GM10266 (cell line): ENCODE measurements around the gene BCL2L11.

ENCODE experiments used
- DNase-seq: peaks from one replicate; pipeline ENCODE4 v3.0.0; 2012; ENCODE audit errors: extremely low spot score
- CTCF ChIP-seq: IDR thresholded peaks from 2 replicates; pipeline ENCODE4 v1.5.1; 2012; ENCODE audit warnings: mild to moderate bottlenecking, low read depth; ENCODE audit not compliant: control insufficient read depth, insufficient read depth; ENCODE audit errors: missing control alignments

Gene BCL2L11

GRCh38 chr2:111204706-111205105, 84.0 kb downstream of the BCL2L11 start:
- no peak for TF ChIP-seq CTCF
- no peak for DNase-seq

GRCh38 chr2:111205774-111206173, 85.1 kb downstream of the BCL2L11 start:
- DNase-seq = no peak
- no peak for TF ChIP-seq CTCF

GRCh38 chr2:111207851-111208250, 87.1 kb downstream of the BCL2L11 start:
- no peak for TF ChIP-seq CTCF
- no peak for DNase-seq

- no peak for DNase-seq
- no peak for TF ChIP-seq CTCF
Observed at GRCh38 chr2:111208639-111209038, 87.9 kb downstream of the BCL2L11 start.

- TF ChIP-seq CTCF = no peak
- peak; percentile 31 for DNase-seq
Observed at GRCh38 chr2:111209045-111209514, 88.4 kb downstream of the BCL2L11 start.

GRCh38 chr2:111210036-111210435, 89.3 kb downstream of the BCL2L11 start:
- DNase-seq = no peak
- no peak for TF ChIP-seq CTCF

GRCh38 chr2:111213877-111214276, 93.2 kb downstream of the BCL2L11 start:
- no peak for TF ChIP-seq CTCF
- no peak for DNase-seq
